ENCODE results near the gene PLEKHA7.

Gene PLEKHA7

DNA sequence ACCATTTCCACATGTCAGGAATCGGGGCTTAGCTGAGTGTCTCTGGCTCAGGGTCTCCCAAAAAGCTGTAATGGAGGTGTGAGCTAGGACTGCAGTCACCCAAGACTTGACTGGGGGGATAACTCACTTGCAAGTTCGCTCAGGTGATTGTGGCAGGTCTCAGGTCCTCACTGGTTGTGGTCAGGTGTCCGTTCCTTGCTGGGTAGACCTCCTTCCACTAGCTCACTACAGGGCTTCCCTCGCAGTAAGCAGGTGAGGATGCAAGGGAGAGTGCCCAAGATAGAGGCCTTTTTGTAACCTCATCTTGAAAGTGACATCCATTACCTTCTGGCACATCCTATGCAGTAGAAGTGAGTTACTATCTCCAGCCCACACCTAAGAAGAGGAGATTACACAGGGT lies 246.3 kb downstream of the PLEKHA7 start:
- DNase-seq, result no peak

DNA sequence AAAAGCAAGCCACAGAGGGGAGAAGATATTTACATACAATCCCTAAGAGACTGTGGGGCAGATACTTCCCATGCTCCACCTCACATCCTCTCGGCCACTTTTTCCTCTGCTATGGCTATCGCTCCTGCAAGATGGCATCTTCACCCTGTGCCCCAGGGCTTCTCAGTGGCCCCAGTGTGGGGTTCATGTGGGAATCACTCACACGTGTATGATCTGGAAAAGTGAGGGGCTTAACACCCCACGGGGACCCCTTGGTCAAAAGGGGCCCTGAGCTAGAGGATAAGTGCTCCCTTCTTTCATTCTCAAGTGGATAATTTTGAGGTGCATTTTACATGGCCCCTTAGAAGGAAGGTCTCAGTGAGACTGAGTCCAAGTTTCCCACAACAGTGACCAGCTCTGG lies 247.1 kb downstream of the PLEKHA7 start:
- DNase-seq, result no peak

DNA sequence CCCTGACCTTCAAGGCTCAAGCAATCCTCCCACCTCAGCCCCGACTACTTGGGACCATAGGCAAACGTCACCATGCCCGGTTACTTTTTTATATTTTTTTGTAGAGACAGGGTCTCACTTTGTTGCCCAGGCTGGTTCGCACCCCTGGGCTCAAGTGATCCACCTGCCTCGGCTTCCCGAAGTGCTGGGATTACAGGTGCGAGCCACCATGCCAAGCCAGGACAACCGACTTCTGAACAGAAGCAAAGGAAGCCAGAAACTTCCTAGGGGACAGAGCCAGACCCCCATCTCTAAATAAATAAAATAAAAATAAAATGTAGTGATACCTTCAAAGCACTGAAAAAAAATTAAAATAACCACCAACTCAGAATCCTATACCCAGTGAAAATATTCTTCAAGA lies 249.3 kb downstream of the PLEKHA7 start:
- no peak for DNase-seq

DNA sequence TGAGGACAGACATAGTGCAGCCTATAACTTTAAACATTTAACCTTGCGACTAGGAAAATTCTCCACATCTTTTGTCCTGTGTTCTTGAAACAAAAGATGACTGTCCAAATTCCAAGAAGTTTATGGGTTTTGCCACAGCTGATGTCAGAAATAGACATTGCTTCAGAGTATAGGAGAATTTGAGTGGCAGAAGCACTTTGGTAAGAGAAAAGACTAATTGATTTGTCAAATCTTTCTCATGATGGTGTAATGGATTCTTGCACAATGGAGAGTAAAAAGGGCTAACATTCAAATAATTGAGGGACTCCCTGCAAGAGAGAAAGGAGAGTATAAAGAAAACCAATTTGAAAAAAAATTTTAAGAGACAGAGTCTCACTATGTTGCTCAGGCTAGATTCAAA lies 250.5 kb downstream of the PLEKHA7 start:
- no peak for DNase-seq

DNA sequence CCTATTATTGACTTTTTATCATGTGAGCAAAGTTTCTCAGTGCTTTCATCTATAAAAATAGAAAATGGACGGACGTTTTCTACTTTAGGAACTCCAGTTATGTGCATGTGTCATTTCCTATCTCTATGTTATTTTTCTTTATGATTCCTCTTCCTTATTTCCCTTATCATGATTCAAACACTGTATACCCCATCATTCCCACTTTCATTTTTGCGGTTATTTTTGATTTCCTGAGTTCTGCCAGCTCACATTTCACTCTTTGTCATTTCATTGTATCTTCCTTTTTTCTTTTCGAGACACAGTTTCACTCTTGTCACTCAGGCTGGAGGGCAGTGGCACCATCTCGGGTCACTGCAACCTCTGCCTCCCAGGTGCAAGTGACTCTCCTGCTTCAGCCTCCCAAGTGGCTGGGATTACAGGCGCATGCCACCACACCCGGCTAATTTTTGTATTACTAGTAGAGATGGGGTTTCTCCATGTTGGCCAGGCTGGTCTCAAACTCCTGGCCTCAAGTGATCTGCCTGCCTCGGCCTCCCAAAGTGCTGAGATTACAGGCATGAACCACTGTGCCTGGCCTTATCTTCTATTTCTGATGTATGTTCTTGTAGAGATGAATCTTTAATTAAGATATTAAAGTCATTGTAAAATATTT lies 254.2 kb downstream of the PLEKHA7 start:
- no peak for DNase-seq

DNA sequence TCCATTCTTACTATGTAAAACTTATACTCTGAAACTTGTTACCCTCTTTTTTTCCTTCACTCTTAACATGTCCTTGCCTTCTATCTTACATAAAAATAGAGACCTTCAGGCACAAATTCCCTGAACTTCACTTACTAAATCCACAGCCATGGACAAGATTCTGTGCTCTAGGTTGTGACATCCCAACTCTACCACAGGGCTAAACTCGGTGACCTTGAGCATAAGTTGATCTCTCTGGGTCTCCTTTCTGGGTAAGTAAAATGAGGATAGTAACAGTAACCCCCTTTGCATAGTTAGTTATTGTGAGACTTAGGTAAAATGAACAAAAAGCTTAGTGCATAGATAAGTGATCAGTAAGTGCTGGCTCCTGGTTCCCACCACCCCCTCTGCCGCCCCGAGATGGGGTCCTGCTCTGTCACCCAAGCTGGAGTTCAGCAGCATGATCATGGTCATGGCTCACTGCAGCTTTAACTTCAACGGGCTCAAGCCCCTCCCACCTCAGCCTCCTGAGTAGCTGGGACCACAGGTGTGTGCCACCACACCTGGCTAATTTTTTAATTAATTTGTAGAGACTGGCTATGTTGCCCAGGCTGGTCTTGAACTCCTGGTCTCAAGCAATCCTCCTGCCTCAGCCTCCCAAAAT lies 255.7 kb downstream of the PLEKHA7 start:
- no peak for DNase-seq

DNA sequence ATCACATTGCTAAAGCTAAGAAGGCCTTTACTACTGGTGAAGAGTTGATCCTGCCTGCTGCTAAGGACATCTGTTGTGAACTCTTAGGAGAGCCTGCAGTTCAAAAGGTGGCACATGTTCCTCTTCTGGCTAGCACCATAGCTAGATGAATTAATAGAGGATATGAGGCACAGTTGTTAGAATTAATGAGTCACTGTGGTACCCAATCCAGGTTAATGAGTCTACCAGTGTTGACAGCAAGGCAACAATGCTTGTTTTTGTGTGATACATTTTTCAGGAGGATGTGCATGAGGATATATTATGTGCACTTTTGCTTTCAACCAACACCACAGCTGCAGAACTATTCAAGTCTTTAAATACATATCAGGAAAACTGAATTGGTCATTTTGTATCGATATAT lies 263.8 kb downstream of the PLEKHA7 start:
- no peak for DNase-seq

DNA sequence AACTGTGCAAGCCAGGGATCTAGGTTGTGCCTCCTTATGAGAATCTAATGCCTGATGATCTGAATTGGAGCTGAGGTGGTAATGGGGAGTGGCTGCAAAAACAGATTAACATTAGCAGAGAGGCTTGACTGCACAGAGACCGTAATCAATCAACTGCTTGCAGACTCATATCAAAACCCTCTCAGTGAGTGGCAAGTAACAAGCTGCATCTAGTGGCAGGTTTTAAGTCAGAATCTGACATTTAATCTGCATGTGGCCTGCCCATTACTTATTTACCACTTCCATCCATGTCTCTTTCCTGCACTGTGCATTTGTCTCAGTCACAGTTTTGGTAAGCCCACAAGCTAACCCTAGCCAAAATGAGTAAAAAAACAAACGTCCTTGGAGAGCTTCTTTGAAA lies 264.5 kb downstream of the PLEKHA7 start:
- no peak for DNase-seq

DNA sequence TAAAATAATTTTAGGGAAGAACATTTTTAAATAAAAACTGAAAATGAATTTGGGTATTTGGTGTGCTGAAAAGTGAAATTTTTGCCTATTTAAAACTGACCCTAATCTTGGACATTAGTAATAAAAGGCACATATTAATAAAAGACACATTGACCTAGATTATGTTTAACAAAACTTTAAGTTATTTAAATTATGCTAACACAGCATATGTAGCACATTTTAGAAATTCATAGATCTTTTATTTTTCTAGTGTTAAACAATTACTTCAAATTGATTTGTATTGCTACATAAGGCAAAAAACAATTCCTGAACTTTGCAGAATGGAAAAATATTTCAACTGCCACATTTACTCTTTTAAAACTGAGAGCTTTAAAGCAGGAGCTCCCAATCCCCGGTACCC lies 265.1 kb downstream of the PLEKHA7 start:
- DNase-seq, result no peak

DNA sequence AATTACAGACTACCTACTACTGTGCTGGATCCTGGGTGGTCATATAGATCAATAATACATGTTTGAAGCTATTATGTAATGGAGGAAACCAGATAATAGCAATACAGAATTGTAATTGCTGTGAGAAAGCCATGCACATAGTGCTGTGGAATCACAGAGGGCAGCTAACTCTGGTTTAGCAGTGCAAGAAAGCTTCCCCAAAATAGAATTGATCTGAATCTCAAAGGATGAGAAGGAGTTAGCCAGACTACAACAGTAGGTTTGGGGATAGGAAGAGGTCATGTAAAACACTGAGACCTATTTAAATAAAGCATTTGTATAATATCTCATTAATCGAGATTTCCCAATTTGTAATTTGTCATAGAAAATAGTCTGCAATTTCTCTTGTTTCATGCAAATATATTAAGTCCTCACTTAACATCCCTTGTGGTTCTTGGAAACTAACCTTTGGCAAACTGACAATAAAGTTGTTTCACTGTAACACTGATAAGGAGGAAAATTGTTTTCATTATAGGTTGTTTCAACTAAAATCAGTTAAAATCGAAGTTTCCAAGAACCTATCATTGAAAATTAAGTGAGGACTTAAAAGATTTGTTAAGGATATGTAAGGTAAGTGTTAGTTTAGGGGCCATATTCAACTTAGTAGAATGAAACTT lies 268.1 kb downstream of the PLEKHA7 start:
- DNase-seq, result no peak

DNA sequence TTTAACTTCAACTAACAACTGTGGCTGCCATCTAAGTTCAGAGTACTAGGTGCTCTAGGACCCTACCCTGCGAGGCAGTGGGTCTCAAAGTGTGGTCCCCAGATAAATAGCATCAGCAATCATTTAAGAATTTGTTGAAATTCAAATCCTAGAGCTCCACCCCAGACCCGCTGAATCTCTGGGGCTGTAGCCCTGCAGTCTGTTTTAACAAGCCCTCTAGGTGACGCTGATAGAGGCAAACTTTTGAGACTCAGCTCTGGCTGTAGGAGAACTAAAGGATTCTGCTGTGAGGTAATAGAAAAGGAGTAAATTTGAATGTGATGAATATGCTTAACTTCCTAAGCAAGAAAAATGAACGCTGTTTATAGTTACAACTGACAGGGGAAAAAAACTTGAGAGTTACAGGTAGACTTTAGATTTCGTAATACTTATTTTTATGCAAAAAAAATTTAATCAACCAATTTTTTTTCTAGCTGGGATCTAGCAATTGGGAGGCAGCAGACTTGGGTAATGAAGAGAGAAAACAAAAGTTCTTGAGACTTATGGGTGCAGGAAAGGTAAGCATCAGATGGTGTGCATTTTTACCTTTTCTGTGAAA lies 270.0 kb downstream of the PLEKHA7 start:
- no peak for DNase-seq

DNA sequence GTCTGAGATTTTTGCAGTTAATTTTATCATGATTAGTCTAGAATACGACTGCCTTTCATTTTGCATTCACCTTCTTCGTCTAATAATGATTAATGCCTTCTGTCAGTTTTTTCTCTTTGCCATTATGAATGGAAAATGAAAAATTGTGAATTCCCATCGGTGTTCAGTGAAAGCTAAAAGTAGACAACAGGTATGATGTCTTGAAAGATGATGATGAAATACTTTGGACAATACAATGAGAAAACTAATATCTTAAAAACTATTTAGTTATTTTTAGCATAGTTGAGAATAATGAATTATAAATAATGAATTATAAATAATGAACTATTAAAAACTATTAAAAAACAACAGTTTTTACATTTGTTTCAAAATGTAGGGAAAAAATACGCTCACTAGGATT lies 270.7 kb downstream of the PLEKHA7 start:
- DNase-seq, result no peak

DNA sequence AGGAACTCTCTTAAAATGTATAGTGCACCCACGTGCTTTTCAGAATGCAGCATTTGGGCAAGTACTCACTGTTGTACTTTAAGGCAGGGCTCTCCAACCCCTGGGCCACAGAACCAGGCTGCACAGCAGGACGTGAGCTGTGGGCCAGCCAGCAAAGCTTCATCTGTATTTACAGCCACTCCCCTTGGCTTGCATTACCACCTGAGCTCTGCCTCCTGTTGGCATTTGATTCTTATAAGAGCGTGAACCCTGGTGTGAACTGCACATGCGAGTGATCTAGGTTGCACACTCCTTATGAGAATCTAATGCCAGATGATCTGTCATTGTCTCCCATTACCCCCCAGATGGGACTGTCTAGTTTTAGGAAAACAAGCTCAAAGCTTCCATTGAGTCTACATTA lies 272.7 kb downstream of the PLEKHA7 start:
- no peak for DNase-seq

DNA sequence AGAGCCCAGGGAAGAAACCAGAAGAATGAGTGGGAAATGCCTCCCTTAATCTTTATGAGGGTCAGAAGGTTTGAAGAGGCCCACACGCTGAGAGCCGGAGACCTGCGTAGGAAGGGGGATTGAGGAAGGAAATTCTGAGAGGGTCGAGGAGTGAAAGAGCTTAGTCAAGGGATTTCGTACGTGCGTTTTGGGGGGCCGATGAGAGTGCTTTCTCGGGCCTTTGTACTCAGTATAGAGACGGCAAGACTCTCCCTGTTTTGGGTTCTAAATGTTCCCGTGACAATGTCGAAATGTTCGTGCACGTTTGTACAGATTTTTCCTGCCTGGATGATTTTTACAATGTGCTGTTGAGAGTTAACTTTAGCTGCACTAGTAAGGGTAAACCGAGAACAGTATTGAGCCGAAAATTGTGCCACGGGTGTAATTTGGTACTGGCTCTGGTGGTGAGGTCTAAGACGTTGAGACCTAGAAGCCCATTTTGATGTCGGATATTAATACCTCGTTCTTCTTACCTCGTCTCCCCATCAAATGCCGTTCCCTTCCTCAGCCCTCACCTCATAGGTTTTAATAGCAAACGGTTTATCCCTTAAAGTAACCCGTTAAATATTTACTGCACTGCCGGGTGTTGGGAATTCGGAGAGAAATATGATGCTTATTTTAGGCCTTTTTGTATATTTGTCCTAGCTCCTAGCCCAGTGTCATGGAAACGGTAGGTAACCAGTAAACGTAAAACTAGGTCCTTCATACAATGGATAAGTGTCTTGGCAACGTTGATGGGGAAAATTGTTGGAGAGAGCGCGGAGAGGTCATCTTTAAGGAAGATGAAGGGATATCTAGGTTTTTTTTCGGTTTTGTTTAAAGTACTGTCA lies 275.0 kb downstream of the PLEKHA7 start:
- DNase-seq, result no peak

DNA sequence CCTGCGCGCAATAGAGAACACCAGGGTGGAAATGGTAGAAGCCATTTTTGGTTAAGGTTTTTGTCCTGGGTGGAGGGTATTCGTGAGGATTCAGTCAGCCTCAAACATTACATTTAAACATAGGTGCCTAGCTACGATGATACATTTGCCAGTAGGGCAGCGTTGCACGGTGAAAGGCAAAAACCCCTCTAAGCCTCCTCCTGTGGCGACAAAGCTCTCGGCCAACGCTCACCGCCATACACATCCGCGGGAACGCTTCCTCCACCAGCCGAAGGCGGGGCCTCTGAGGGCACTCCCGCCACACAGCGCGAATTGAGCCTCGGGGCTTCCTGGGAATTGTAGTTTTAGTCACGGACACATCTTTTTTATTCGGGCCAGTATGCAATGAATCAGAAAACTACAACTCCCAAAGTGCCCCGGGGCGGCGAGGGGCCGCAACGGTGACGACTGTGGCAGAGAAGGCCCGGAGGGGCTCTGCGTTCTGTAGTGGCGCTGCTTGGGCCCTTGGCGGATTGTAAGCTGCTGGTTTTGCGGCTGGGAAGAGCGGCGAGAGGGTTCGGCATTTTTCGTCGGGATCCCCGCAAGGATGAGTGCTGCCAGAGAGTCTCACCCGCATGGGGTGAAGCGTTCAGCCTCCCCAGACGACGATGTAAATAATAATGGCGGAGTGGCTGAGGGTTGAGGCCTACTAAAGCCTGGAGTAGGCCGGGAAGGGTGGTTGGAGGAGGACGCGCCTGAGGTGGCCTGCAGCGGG lies 275.8 kb downstream of the PLEKHA7 start, which contains the start of gene C11orf58:
TSS of gene C11orf58 (plus strand) at position 455 of the 754 bp plus-strand sequence. CDS start at position 587, 132 bp downstream.
- peak; percentile 98 for DNase-seq

DNA sequence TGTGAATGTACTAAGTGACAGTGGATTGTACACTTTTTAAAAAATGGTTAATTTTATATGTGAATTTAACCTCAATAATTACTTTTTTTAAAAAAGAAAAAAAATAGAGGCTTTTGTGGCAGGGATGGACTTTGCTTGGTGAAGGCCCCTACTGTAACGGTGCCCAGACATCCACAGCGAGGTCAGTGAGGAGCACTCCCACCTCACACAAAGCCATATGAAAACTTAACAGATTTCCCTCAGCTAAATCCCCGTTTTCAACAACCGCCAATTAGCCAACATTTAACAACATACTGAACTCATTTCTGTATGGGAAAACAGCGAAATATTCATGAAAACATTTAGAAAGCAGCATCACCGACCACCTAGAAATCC lies 276.4 kb downstream of the PLEKHA7 start:
- no peak for DNase-seq

Measured in CD4-positive, alpha-beta T cell treated with Interleukin-4 for 4 hours (primary cell).